ENCODE results near the gene RNF123. TPM values are rescaled to one million over a fixed set of nuclear protein-coding genes. Genes with fewer than 3 reads are reported as not detected.

The RNF123 gene
- total RNA-seq, 1 donor from 2014 or later = 25.8 TPM

- TF ChIP-seq POLR2A (IDR thresholded peaks at IDR 0.05) (no peak), CTCF (IDR thresholded peaks at IDR 0.05) (no peak), POLR2AphosphoS5 (IDR thresholded peaks at IDR 0.05; ENCODE audit: insufficient read depth in 1 of 2, low read depth in 1 of 2) (no peak)
- no peak overlapping the region for H3K4me3 ChIP-seq
- H3K27me3 ChIP-seq = no peaks in the 10 kb centered on the region
- no peaks in the 10 kb centered on the region for H3K9me3 ChIP-seq
- peaks cover 0 to 13% of the 10 kb centered on the region in 2 donors for H3K36me3 ChIP-seq
- peaks cover 20% of the 10 kb centered on the region for H3K4me1 ChIP-seq
- peak in 1 of 2 donors; percentile 85 for DNase-seq (ENCODE audit: extremely low spot score in 2 of 2)
- intact Hi-C loops (cut with DNase I) = no loop called here
- no peak overlapping the region for H3K27ac ChIP-seq
Observed at GRCh38 chr3:49716691-49717210, 27.4 kb downstream of the RNF123 start.

GRCh38 chr3:49717211-49717958 is 28.0 kb downstream of the RNF123 start:
- H3K4me1 ChIP-seq = peaks cover 25% of the 10 kb centered on the region
- H3K36me3 ChIP-seq = peaks cover 0 to 19% of the 10 kb centered on the region in 2 donors
- H3K4me3 ChIP-seq = no peak overlapping the region
- no peaks in the 10 kb centered on the region for H3K9me3 ChIP-seq
- TF ChIP-seq CTCF (IDR thresholded peaks at IDR 0.05) (no peak), POLR2AphosphoS5 (IDR thresholded peaks at IDR 0.05; ENCODE audit: insufficient read depth in 1 of 2, low read depth in 1 of 2) (no peak), POLR2A (IDR thresholded peaks at IDR 0.05) (no peak)
- no peaks in the 10 kb centered on the region for H3K27me3 ChIP-seq
- intact Hi-C loops (cut with DNase I) = no loop called here
- DNase-seq (ENCODE audit: extremely low spot score in 2 of 2) = peak in 1 of 2 donors; percentile 84
- no peak overlapping the region for H3K27ac ChIP-seq

- Histone ChIP-seq H3K4me1 (peaks cover 33% of the 10 kb centered on the region), H3K36me3 (peaks cover 0 to 20% of the 10 kb centered on the region in 2 donors), H3K27me3 (no peaks in the 10 kb centered on the region), H3K27ac (no peak overlapping the region), H3K4me3 (peak overlapping the region; percentile 53 to 58), H3K9me3 (no peaks in the 10 kb centered on the region)
- intact Hi-C loops (cut with DNase I) = no loop called here
- no peak for DNase-seq (ENCODE audit: extremely low spot score in 2 of 2)
- no peak for TF ChIP-seq POLR2A (IDR thresholded peaks at IDR 0.05)
- no peak for TF ChIP-seq POLR2AphosphoS5 (IDR thresholded peaks at IDR 0.05; ENCODE audit: insufficient read depth in 1 of 2, low read depth in 1 of 2)
- no peak for TF ChIP-seq CTCF (IDR thresholded peaks at IDR 0.05)
Observed at GRCh38 chr3:49717959-49718857, 28.9 kb downstream of the RNF123 start.

GRCh38 chr3:49718858-49719213 is 29.5 kb downstream of the RNF123 start:
- intact Hi-C loops (cut with DNase I) = no loop called here
- peaks cover 36% of the 10 kb centered on the region for H3K4me1 ChIP-seq

More at GRCh38 chr3:49718858-49719213, 29.5 kb downstream of the RNF123 start:
- Histone ChIP-seq H3K9me3 (no peaks in the 10 kb centered on the region), H3K27me3 (no peaks in the 10 kb centered on the region), H3K27ac (no peak overlapping the region), H3K4me3 (peak overlapping the region; percentile 53 to 58), H3K36me3 (peaks cover 0 to 20% of the 10 kb centered on the region in 2 donors)
- peak in 1 of 2 donors; percentile 85 for DNase-seq (ENCODE audit: extremely low spot score in 2 of 2)
- TF ChIP-seq POLR2A (IDR thresholded peaks at IDR 0.05) (no peak), POLR2AphosphoS5 (IDR thresholded peaks at IDR 0.05; ENCODE audit: insufficient read depth in 1 of 2, low read depth in 1 of 2) (no peak), CTCF (IDR thresholded peaks at IDR 0.05) (no peak)

All from vagina (tissue), 2 donors.